MCF 10A (cell line): ENCODE data around the gene PLPP3. TPM values are rescaled to one million over a fixed set of nuclear protein-coding genes. Genes with fewer than 3 reads are reported as not detected.

ENCODE experiments used
- BruUV-seq: library from RNA; stranded (reverse); fragments of 400-500 nt; replicated peaks from 2 replicates; lab custom pipeline; 2021; lab: Mats Ljungman, UMichigan
- CTCF ChIA-PET: fragments of 300-600 bp; sonication (Branson Sonifier 250); formaldehyde crosslinking; extraction: SDS; loops from one replicate; lab custom pipeline; 2021; ENCODE audit warnings: antibody characterized with exemption, inconsistent platforms; lab: Yijun Ruan, JAX
- POLR2A ChIA-PET: fragments of 300-600, 350-650 bp; sonication (Branson Sonifier 250); formaldehyde crosslinking; extraction: SDS; loops from one replicate; lab custom pipeline; 2020; ENCODE audit warnings: antibody characterized with exemption, inconsistent platforms; lab: Yijun Ruan, JAX
- DNase-seq: peaks from one replicate; pipeline ENCODE4 v3.0.0-alpha.2; 2018; ENCODE audit not compliant: unreplicated experiment
- H3K27ac Mint-ChIP-seq: one replicate; pipeline ENCODE4 v1.8.0; 2022; ENCODE audit warnings: mild to moderate bottlenecking, low read depth, mixed read lengths; ENCODE audit not compliant: unreplicated experiment
- H3K27me3 Mint-ChIP-seq: one replicate; pipeline ENCODE4 v1.8.0; 2022; ENCODE audit warnings: mixed read lengths; ENCODE audit not compliant: insufficient read depth, unreplicated experiment
- H3K36me3 Mint-ChIP-seq: one replicate; pipeline ENCODE4 v1.8.0; 2022; ENCODE audit warnings: mild to moderate bottlenecking, moderate library complexity, mixed read lengths; ENCODE audit not compliant: insufficient read depth, unreplicated experiment
- H3K4me1 Mint-ChIP-seq: one replicate; pipeline ENCODE4 v1.8.0; 2022; ENCODE audit warnings: mixed read lengths; ENCODE audit not compliant: insufficient read depth, unreplicated experiment
- H3K4me3 Mint-ChIP-seq: one replicate; pipeline ENCODE4 v1.8.0; 2022; ENCODE audit warnings: mild to moderate bottlenecking, moderate library complexity, mixed read lengths; ENCODE audit not compliant: unreplicated experiment
- H3K9me3 Mint-ChIP-seq: one replicate; pipeline ENCODE4 v1.8.0; 2022; ENCODE audit warnings: mixed read lengths; ENCODE audit not compliant: unreplicated experiment
- intact Hi-C: fragments of 100-400 bp; cut with micrococcal nuclease; formaldehyde crosslinking; loops from 2 replicates; pipeline ENCODE4 v1.14.1; 2022
- total RNA-seq: library from RNA; stranded (reverse); gene quantifications from 2 replicates; pipeline ENCODE4 v1.2.3, GENCODE V29; 2022
- TF ChIP-seq, protein P1 (sequence below): fragments of 200-600 bp; IDR thresholded peaks from one replicate; pipeline ENCODE4 v1.8.0; 2022; ENCODE audit warnings: antibody characterized with exemption, mild to moderate bottlenecking; ENCODE audit not compliant: unreplicated experiment

PLPP3 gene
- total RNA-seq, 1 experiment from 2014 or later, result 0.84 TPM

GRCh38 chr1:56472860-56473259 lies 106.5 kb downstream of the PLPP3 start:
- intact Hi-C loops, result no loop called here
- H3K36me3 Mint-ChIP-seq, result no peaks in the 10 kb centered on the region
- no peaks in the 10 kb centered on the region for H3K4me1 Mint-ChIP-seq
- TF ChIP-seq, protein P1, sequence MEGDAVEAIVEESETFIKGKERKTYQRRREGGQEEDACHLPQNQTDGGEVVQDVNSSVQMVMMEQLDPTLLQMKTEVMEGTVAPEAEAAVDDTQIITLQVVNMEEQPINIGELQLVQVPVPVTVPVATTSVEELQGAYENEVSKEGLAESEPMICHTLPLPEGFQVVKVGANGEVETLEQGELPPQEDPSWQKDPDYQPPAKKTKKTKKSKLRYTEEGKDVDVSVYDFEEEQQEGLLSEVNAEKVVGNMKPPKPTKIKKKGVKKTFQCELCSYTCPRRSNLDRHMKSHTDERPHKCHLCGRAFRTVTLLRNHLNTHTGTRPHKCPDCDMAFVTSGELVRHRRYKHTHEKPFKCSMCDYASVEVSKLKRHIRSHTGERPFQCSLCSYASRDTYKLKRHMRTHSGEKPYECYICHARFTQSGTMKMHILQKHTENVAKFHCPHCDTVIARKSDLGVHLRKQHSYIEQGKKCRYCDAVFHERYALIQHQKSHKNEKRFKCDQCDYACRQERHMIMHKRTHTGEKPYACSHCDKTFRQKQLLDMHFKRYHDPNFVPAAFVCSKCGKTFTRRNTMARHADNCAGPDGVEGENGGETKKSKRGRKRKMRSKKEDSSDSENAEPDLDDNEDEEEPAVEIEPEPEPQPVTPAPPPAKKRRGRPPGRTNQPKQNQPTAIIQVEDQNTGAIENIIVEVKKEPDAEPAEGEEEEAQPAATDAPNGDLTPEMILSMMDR, result no peak
- no peak overlapping the region for H3K27ac Mint-ChIP-seq
- ChIA-PET POLR2A (no interaction called here), CTCF (no interaction called here)
- no TSS peak for BruUV-seq
- no peak for DNase-seq
- no peaks in the 10 kb centered on the region for H3K9me3 Mint-ChIP-seq
- no peaks in the 10 kb centered on the region for H3K27me3 Mint-ChIP-seq
- H3K4me3 Mint-ChIP-seq, result no peak overlapping the region

- Mint-ChIP-seq H3K27ac (no peak overlapping the region), H3K9me3 (no peaks in the 10 kb centered on the region), H3K36me3 (no peaks in the 10 kb centered on the region), H3K4me1 (no peaks in the 10 kb centered on the region), H3K27me3 (no peaks in the 10 kb centered on the region), H3K4me3 (no peak overlapping the region)
- ChIA-PET CTCF (interaction anchor here (0.6 kb wide), 2 partner anchors 799 to 817 kb away, joined by 3 to 4 read pairs; no protein-coding TSS in a partner anchor), POLR2A (no interaction called here)
- DNase-seq, result peak; percentile 58
- no TSS peak for BruUV-seq
- intact Hi-C loops, result no loop called here
- TF ChIP-seq, protein P1, result no peak
Observed at GRCh38 chr1:56469640-56470371, 109.6 kb downstream of the PLPP3 start.

- intact Hi-C loops, result no loop called here
- DNase-seq, result no peak
- Mint-ChIP-seq H3K36me3 (no peaks in the 10 kb centered on the region), H3K9me3 (no peaks in the 10 kb centered on the region), H3K4me1 (no peaks in the 10 kb centered on the region), H3K27ac (no peak overlapping the region), H3K27me3 (no peaks in the 10 kb centered on the region), H3K4me3 (no peak overlapping the region)
- no TSS peak for BruUV-seq
- TF ChIP-seq, protein P1, result no peak
- POLR2A ChIA-PET, result no interaction called here
- CTCF ChIA-PET, result no interaction called here
Observed at GRCh38 chr1:56468518-56468917, 110.8 kb downstream of the PLPP3 start.

DNA sequence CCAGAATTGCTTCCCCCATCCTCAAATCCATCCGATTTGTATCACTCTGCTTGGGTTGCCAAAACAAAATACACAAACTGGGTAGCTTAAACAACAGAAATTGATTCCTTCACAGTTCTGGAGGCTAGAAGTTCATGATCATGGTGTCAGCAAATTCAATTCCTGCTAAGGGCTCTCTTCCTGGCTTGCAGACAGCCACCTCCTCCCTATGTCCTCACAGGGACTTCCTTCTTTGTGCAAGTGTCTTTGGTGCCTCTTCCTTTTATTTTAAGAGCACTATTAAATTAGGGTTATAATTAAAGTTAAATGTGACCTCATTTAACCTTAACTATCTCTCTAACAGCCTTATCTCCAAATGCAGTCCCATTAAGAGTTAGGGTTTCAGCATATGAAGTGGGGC lies 112.8 kb downstream of the PLPP3 start:
- BruUV-seq, result no TSS peak
- DNase-seq, result no peak

More for the DNA sequence above, 112.8 kb downstream of the PLPP3 start:
- Mint-ChIP-seq H3K4me1 (no peaks in the 10 kb centered on the region), H3K9me3 (no peaks in the 10 kb centered on the region), H3K27me3 (no peaks in the 10 kb centered on the region), H3K27ac (no peak overlapping the region), H3K4me3 (no peak overlapping the region), H3K36me3 (no peaks in the 10 kb centered on the region)
- intact Hi-C loops, result no loop called here
- TF ChIP-seq, protein P1, result no peak
- ChIA-PET CTCF (interaction anchor here (0.6 kb wide), 1 partner anchor 789 kb away, joined by 3 read pairs; no protein-coding TSS in a partner anchor), POLR2A (no interaction called here)
